EH (cell line): ENCODE data around the gene SIGLEC6.
A peak's percentile ranks its signal among the peaks of the same experiment; 100 is the strongest.

ENCODE experiments used
- DNase-seq: peaks from one replicate; pipeline ENCODE4 v3.0.0-alpha.2; 2015; ENCODE audit warnings: low read depth

The SIGLEC6 gene

DNA sequence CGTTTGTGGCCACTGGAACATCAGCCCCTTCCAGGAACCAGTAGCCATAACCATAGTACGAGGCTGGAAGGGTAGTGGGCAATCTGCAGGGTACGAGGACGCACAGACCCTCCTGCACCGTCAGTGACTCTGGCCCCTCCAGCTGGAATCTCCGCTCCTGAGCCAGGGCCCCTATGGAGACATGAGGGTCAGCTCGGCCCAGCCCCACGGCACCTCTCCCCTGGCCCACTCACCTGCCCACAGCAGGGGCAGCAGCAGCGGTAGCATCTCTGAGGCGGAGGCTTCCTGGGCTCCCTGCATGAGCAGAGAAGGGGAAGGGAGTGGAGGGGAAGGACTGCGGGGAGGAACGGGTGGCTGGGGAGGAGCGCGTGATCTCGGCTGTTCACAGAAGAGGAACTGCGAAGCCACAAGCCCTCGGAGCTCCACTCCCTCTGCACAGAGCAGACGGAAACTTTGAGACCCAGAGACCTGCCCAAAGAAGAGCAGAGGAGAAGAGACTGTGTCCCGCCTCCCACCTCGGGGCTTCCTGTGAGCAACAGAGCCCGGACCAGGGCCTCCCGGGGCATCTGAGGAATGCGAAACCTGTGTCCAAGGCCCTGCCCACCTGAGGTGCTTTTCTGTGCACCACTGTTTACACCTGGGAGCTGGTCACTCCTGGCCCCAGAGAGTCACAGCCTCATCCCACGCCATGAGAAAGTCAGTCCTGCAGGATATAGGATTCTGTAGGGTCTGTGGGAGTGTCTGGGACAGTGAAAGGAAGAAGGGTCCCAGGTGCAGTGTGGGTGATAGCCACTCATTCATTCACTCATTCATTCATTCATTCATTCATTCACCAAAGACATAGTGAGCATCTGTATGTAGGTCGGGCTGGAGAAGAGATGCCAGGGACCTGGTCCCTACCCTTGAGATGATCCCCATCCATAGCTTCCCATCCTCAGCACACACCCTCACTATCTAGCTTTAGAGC, at the start of gene SIGLEC6:
Gene SIGLEC6 (minus strand): TSS at position 322 of the 967 bp plus-strand sequence. CDS start 22 bp downstream, at position 300.
- no peak for DNase-seq

DNA sequence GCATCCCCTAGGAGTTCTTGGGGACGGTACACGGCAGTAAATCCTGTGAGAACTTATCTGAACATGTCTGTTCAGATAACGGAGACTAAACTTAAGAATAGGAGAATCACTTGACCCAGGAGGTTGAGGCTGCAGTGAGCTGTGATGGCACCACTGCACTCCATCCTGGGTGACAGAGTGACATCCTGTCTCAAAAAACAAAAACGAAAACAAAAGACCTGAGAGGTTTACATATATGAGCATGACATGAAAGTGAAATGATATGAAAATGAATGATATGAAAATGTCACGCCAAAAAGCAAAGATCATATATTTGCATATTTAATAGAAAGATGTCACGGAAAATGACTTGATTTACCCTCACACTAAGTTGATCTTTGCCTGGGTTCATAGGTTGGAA, 45.4 kb upstream of the SIGLEC6 start:
- DNase-seq, result no peak

DNA sequence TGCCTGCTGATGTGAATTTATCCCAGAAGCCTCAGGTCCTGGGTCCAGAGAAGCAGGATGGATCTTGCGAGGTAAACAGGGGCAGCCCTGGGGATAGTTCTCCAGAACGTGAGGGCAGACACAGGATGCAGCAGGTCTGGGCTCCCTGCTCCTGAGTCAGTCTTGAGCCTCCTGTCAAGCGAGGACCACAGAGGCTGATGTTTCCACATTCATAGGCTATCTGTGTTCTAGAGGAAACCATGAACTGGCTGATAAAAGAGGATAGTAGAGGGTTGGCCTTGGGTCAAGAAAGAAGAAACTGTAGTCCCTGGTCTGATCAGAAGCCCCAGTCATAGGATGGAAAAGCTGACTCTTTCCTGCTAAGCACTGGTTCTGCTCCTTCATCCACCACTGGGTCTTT, 41.9 kb upstream of the SIGLEC6 start:
- no peak for DNase-seq

DNA sequence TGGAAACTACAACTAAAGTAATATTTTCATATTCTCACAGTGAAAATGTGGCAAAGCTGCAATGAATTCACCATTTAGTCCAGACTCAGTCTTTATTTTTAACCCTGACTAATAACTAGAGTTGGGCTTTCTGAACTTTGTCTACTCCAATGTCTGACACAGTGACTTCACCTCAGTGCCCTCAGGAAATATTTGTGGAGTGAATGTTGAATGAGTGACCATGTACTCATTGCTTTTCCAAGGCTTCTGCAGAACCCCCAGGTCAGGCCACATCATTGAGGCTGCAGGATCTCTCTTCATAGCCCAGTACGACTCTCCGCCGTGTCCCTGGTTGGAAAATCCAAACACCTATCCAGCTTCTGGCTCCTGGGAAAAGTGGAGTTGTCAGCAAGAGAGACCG, 41.4 kb upstream of the SIGLEC6 start:
- DNase-seq, result peak; percentile 91

DNA sequence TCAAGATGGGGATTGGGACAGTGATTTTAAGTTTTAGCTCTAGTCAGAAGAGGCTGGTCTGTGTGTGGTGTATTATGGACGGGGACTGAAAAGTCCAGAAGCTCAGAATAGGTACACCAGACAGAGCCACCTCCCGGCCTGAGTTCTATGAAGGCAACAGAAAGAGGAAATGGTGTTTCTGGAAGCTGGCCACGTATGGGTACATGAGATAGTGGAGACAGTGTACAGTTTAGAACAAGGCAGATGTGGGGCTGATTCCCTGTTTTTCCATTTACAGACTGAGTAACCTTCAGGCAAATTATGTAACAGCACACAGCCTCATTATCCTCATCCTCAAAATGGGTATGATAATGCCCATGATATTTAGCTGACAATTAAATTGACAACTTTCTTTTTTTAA, 40.9 kb upstream of the SIGLEC6 start:
- peak; percentile 25 for DNase-seq

DNA sequence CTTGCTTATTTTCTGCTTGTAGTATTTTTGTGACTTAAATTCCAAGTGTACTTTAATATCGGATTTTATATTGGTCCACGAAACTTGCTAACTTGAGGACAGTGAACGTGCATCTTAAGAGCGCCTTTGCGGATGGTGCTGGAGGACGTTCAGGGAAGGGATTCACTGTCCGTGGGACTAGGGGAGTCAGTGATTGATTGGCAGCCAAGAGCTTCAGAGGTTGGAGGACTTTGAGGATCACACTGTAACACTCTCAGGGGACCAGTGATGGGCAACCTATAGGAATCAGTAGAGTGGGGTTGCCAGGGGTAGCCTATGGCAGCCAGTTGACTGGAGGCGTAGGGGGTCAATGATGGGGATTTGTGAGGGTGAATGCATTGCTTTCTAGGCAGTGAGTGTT, 40.1 kb upstream of the SIGLEC6 start:
- peak; percentile 13 for DNase-seq

DNA sequence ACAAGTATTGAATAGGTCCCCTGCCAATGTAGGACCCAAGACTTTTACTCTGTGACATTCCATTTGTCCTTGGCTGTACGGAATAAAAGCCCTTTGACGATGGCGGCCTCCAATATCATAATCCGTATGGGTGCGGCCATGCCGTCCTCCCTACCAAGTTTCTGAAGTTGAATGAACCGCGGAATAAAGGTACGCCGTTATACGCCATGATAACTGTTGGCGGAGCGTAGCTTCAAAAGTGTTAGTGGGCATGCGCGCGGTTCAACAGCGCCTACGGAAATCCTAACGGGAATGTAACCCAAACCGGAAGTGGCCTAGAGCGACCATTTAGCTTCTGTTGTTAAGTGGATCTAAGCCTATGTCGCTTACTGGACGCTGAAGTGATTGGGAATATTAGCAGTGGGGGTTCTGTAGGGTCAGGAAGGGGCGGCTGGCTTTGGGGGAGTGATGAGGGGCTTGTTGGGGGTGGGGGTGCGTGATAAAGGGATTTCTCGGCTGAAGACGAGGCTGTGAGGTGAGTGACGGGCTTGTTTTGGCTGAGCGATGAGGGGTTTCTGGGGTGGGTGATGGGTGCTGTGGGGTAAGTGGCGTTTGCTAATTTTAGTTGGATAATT, 39.6 kb upstream of the SIGLEC6 start, which contains the start of gene ZNF175:
Gene ZNF175 (plus strand): TSS at position 322 of the 614 bp plus-strand sequence. CDS start 2,047 bp downstream, outside the sequence.
- DNase-seq, result peak; percentile 98

DNA sequence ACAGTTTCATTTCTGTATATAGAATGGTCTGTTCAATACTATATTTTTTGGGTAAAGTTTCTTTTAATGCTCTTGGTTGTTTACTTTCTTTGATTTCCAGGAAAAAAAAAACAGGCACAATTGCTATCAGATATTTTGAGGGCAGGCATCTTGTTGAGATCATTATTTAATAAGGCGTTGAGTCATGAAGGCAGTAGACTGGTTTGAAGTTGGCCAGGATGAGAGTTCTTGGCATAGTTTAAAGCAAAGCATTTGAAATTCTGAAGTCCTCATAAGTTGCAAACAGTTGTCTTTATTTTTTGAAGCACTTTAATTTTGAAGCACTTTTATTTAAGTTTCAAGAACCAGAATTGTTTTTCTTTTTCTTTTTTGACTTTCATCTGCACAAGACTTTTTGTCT, 37.0 kb upstream of the SIGLEC6 start:
- DNase-seq, result no peak

DNA sequence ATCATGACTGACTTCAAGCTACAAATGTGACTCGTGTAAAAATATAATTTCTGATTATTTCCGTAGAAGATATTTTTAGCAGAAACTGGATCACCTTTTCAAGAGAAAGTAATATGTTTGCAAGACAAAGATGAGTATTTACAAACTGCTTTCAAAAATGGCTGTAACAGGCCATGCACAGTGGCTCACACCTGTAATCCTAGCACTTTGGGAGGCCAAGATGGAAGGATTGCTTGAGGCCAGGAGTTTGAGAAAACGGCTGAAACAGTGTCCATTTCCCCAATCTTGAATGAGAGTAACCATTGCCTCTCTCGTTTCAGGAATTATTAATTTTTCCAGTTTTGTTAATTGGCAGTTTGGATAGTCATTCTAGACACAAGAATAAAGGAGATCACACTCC, 36.1 kb upstream of the SIGLEC6 start:
- no peak for DNase-seq

DNA sequence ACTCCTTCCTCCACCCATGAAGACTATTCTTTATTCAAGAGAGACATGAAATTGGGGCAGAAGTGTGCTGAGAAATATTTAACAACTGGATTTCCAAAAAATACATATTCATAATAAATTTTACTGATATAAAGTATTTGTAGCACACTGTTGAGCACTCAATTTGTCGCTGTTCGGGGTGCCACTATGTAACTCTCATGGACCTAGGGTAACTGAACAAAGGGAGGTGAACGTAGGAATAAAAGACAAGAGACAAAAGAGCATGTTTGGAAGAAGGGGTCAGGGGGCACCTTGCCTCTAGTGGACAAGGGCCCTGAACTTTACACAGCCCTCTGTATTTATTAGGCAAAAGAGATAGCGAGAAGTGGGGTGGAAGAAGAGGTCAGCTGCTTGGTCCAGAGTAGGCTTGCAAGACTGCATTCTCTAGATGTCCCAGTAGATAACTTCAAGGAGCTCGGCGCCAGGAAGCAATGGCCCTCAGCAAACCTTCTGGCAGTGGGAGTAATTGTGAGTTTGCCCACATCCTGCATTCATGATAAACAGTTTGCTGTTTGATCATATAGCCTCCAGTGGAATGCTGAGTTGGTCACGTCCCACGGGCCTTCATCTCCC, 35.1 kb upstream of the SIGLEC6 start:
- DNase-seq, result peak; percentile 10

DNA sequence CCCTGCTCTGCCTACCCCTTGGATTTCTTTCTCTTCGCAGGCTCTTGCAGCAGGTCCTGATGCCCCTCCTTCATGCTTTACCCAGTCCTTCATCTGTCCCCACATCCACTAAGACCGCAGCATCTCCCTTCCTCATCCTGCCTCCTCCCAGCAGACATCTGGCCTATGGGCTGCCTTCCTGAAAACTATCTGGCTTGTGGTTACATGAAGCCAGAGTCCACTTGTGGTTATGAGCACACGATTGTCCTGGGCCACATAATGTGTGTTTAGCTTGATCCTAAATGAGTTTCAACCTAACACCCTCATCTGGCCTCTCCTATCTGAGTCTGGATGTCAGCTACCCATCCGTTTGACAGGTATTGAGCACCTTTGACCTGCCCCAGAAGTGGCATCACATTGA, 34.1 kb upstream of the SIGLEC6 start:
- no peak for DNase-seq

DNA sequence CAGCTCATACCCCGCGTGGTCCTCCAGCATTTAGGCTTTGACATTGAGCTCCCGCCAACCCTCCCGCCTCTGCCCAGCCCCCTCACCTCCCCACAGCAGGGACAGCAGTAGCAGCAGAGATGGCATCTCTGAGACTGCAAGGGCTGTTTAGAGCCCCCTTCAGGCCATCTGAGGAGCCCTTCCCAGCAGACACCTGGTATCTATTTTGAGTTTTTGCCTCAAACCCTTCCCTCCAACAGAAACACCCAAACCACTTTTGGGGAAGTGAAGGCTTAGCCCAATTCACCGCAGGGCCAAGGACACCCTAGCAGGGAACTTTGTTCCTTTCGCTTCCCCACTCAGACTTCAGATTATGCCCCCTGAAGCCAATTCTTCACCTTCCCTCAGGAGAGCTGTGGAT, 33.3 kb upstream of the SIGLEC6 start:
- DNase-seq, result no peak

DNA sequence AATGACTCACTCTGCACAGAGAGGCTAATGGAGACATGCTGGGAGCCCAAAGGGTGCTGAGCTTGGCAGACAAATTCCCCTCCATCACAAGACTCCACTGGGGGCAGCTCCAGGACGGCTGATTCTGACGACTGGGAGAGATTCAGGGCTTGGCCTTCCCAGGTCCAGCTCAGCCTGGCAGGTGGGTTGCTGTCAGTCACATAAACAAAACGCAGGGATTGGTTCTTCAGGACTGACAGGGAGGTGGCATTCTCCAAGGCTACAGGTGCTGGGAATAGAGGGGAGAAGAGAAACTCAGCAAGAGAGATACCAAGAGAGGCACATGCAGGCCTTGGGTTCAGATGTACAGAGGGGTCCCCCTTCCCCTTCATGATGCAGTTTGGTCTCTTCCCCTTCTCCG, 28.9 kb upstream of the SIGLEC6 start:
- no peak for DNase-seq

DNA sequence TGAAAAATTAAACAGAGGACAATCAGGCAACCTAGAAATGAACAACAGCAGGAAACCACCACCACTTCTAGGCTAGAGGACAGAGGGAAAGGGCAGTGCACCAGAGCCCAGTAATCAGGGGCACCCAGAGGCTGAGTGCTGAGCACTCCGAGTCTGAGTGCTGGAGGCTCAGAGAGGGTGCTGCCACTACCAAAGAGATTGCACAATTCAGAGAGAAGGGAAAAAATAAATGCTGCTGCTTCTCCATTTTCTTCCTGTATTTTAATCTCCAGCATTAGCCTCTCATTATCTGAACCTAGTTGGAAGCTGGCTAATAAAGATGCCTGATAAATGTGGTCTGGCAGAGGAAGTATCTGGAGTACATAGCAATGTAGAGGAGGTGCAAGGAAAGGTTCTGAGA, 27.8 kb upstream of the SIGLEC6 start:
- no peak for DNase-seq

DNA sequence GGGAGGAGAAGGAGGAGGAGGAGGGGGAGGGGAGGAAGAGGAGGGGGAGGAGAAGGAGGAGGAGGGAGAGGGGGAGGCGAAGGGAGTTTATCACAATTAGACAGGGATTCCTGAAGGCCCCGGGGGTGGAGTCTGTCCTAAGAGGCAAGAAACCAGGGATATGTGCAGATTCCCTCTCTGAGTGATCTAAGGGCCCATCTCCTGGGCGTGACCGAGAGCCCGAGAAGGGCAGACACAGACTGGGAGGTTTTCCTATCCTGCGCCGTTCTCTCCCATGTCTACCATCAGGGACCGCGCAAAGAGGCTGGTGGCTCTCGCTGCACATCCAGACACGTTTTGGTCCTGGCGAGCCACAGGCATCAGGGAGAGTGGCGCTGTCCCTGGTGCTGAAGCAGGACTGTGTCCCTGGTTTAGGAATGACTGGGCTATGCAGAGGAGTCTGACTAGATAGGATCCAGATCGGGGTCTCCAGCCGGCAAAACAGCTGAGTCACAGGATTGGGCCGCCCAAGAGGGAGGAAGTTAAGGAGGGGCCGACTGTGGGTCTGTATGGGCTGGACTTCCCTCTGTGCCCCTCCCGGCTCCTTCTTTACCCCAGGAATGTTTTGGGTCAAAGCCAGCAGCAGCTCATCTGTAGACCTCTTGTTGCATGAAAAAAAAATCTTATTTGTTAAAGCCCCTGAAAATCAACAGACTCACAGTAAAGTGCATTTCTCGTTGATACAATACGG, 21.7 kb upstream of the SIGLEC6 start:
- DNase-seq, result peak; percentile 65

DNA sequence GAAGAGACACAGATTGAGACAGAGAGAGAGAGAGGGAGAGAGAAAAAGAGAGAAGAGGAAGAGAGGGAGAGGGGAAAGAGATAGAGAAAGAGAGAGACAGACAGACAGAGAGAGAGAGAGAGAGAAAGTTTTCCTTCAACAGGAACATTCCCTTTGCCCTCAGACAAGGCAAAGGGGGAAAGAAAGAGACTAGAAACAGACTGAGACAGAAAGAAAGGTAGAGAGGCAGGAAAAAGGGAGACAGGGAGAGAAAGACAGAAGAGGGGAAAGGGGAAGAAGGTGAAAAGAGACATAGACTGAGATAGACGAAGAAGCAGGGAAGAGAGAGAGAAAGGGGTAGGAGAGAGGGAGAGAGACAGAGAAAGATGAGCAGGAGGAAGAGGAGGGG, 21.1 kb upstream of the SIGLEC6 start:
- no peak for DNase-seq

DNA sequence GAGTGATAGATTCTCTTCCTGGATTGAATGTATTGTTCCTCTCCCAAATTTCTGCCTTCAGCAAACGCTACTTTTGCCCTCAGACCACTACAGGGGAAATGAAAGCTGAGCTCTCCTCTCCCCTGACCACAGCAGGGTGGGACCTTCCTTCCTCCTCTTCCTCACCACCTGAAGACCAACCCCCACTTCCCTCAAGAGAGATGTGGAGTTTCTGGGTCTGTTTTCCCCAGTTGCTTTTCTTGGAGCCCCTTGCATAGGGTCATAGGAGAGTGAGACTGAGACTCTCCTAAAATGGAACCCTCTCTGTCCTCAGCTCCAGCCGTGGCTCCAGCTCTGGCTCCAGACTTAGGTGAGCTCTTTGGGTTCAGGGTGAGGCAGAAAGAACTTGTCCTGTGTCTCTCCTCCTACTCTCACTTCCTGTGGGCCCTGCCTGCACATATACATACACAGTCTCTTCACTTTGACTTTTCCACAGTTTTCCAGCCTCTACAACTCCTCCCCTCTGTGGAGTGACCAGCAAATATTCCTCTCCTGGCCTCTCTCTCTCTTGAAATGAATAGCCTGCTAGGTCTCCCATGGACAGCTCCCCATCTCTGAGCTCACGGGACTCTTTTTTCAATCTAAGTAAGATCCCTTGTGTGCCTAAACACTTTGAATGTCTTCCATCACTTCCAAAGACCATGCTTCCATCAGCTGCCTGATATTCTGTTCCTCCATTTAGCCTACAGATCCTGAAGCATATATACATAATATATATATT, 20.4 kb upstream of the SIGLEC6 start:
- DNase-seq, result no peak

DNA sequence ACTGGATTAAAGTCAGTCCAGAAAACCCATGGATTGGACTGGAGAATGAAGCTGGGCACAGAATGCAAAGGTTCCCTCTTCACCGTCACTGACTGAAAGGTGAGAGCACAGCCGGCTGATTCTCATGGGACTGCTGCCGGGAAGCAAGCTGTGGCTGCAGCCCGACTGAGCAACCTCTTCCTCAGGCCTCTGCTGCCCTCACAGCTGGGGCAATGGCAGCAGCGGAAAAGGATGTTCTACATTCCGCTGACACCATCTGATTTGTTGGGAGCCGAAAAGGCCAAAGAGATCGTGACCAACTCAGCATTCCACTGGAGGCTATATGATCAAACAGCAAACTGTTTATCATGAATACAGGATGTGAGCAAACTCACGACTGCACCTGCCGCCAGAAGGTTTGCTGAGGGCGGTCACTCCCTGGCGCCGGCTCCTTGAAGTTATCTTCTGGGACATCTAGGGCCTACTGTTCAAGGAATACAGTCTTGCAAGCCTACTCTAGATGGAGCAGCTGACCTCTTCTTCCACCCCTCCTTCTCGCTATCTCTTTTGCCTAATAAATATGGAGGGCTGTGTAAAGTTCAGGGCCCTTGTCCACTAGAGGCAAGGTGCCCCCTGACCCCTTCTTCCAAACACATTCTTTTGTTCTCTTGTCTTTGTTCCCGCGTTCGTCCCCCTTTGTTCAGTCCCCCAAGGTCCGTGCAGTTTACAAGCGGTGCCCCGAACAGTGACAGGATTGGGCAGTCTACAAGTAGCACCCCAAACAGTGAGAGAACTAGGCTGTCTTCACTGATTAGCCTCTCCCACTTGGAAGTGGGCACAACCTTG, 19.6 kb upstream of the SIGLEC6 start:
- DNase-seq, result no peak

DNA sequence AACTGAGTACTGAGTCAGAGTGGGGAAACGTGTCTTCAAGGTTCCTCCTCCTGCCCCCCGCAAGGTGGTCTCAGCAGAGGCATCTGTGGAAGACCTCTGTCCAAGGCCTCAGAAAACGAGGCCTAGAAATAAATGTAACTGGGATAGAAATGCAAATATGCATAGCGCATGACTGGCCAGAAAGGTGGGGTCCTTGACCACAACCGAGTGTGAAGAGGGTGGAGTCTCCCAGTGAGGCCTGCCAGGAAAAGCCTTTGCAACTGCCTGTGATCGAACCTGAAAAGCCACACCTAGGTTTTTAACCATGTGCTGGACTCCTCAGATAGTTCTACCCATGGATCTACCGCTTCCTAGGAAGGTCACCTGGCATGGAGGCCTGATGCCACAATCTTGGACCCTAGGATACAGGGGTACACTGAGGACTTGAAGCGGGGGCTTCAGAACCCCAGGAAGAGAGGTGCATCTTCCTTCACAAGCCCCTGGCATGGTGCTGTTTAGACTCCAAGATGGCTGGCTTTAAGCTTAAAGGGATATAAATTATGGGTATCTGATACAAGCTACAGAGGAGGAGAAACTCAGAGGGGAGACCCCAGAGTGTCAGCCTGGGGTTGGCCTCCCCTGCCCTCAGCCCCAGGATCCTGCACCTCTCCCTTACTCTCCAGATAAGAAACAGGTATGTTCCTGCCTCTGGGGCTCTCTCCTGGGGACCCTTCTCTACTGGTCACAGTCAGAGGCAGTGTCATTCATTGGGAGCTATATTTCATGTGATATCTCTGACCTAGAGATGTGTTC, 18.3 kb upstream of the SIGLEC6 start:
- DNase-seq, result no peak

DNA sequence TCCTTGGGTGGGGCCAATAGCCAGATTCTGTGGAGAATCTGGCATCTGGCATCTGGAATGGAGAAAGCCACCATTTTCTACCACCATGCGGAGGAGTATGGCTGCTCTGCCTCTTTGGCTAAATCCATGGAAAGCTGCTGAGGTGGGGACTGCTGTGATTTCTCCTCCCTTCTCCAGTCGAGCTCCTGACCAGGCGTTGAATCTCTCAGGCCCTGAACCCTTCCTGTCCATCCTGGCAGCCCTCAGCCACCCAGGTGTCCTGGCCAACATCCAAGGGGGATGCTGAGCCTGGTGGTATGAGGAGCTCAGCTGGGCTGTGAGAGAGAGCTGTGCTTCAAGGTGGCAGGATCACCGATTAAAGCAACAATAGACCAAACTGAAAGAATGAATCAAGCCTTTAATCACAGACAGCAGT, 17.4 kb upstream of the SIGLEC6 start:
- no peak for DNase-seq
